Choroid plexus epithelial cell (primary cell): Measurements from ENCODE around the gene CREBL2.
"Not testable (repeated sequence)": the region's sequence is repeated elsewhere in the genome, so short reads cannot be mapped to it uniquely, and the experiment has no call there.

Source experiments
- DNase-seq: peaks from one replicate; pipeline ENCODE4 v3.0.0-alpha.2; 2010; ENCODE audit warnings: low read depth
- H3K4me3 ChIP-seq: 2 replicates; pipeline ENCODE4 v1.5.1; 2011; ENCODE audit warnings: low read depth, mild to moderate bottlenecking, control low read depth, low read length, moderate library complexity
- TF ChIP-seq, protein P1 (sequence below): conservative IDR thresholded peaks from 2 replicates; pipeline ENCODE4 v1.5.1; 2011; ENCODE audit warnings: low read depth, mild to moderate bottlenecking, control low read depth, inconsistent platforms, low read length, moderate library complexity

The CREBL2 gene

DNA sequence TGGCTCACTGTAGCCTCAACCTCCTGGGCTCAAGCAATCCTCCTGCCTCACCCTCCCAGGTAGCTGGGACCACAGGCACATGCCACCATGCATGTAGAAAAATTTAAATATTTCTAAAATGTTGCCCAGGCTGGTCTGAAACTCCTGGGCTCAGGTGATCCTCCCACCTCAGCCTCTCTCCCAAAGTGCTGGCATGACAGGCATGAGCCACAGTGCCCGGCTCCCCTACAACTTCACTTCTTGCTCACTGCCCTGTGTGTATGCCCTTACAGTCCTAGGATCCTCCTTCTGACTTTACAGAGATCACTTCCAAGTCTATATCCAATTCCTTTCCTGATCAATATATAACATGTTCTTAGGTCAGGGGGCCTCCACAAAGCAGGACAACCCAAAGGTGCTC, 23.8 kb upstream of the CREBL2 start:
- no peak overlapping the region for H3K4me3 ChIP-seq
- TF ChIP-seq, protein P1, sequence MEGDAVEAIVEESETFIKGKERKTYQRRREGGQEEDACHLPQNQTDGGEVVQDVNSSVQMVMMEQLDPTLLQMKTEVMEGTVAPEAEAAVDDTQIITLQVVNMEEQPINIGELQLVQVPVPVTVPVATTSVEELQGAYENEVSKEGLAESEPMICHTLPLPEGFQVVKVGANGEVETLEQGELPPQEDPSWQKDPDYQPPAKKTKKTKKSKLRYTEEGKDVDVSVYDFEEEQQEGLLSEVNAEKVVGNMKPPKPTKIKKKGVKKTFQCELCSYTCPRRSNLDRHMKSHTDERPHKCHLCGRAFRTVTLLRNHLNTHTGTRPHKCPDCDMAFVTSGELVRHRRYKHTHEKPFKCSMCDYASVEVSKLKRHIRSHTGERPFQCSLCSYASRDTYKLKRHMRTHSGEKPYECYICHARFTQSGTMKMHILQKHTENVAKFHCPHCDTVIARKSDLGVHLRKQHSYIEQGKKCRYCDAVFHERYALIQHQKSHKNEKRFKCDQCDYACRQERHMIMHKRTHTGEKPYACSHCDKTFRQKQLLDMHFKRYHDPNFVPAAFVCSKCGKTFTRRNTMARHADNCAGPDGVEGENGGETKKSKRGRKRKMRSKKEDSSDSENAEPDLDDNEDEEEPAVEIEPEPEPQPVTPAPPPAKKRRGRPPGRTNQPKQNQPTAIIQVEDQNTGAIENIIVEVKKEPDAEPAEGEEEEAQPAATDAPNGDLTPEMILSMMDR: no peak
- DNase-seq: no peak

DNA sequence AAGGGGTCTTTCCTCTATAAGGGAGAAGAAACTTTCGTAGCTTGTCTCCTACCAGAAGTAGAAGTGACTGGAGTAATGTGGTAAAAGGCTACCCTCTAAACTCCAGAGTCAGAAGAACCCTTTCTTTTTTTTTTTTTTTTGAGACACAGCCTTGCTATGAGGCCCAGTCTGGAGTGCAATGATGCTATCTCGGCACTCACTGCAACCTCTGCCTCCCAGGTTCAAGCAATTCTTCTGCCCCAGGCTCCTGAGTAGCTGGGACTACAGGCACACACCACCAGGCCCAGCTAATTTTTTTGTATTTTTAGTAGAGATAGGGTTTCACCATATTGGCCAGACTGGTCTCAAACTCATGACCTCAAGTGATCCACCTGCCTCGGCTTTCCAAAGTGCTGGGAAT, 23.2 kb upstream of the CREBL2 start:
- not testable (repeated sequence) for DNase-seq, H3K4me3 ChIP-seq

DNA sequence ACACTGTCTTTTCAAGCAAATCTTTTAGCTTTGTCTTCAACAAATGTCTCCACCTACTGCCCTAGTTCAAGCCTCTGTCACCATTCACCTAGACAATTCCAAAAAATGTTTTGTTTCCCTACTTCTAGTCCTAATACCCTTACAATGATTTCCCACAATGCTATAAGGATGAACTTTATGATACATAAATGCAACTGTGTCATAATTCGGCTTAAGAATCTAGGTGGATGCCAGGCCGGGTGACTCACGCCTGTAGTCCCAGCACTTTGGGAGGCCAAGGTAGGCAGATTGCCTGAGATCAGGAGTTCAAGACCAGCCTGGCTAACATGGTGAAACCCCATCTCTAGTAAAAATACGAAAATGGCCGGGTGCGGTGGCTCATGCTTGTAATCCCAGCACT, 20.7 kb upstream of the CREBL2 start:
- TF ChIP-seq, protein P1: no peak
- DNase-seq: no peak
- H3K4me3 ChIP-seq: no peak overlapping the region

DNA sequence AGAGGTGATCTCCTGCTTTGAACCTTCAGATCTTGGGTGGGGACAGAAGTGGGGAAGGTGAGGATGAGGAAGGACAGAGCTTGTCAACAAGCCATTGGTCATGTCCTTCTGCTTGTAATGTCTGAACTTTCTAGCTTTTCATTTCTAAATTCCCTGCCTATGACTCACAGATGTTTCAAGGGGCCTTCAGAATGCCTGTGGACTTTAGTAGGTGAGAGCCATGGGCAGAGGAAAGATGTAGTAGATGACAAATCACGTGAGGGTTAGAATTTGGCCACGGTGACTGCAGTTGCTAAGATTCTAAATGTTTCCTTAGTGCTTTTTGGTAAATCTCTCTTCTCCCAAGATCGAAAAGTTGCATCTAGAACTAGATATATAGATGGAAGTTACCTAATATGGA, 18.7 kb upstream of the CREBL2 start:
- peak; percentile 64 for DNase-seq
- TF ChIP-seq, protein P1: no peak
- no peak overlapping the region for H3K4me3 ChIP-seq

DNA sequence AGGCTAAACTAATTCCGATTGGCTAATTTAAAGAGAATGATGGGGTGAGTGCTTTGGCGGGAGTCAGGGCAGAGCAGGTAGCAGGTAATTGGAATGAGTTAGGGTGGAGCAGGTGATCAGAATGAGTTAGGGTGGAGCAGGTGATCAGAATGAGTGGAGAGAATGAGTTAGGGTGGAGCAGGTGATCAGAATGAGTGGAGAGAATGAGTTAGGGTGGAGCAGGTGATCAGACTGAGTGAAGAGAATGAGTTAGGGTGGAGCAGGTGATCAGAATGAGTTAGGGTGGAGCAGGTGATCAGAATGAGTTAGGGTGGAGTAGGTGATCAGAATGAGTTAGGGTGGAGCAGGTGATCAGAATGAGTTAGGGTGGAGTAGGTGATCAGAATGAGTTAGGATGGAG, 15.7 kb upstream of the CREBL2 start:
- not testable (repeated sequence) for DNase-seq, H3K4me3 ChIP-seq

DNA sequence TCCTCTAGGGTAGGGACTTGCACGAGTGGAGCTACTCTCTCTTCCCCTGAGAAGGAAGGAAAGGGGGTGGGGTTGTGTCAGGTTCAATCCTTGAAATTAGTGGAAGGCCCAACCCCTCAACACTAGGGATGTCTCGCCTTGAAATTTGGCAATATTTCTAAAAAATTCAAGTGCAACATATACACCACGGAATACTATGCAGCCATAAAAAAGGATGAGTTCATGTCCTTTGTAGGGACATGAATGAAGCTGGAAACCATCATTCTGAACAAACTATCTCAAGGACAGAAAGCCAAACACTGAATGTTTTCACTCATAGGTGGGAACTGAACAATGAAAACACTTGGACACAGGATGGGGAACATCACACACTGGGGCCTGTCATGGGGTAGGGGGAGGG, 15.1 kb upstream of the CREBL2 start:
- not testable (repeated sequence) for H3K4me3 ChIP-seq, DNase-seq

DNA sequence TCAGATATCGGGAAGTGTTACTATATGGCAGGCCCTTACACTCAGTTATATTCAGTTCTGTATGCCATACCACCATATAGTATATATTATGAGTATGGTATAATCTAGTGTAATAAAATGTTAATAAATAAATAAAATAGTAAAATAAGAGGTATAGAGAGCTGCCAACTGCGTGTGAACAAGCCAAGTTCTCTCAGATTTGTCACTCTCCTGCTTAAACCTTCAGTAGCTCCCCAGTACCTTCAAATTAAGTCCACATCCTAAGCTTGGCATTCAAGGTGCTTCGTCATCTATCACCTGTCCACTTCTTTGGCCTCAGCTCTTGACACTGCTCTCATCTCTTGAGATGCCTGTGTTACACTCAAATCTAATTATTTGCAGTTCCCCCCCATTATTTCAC, 12.8 kb upstream of the CREBL2 start:
- TF ChIP-seq, protein P1: no peak
- H3K4me3 ChIP-seq: no peak overlapping the region
- no peak for DNase-seq

DNA sequence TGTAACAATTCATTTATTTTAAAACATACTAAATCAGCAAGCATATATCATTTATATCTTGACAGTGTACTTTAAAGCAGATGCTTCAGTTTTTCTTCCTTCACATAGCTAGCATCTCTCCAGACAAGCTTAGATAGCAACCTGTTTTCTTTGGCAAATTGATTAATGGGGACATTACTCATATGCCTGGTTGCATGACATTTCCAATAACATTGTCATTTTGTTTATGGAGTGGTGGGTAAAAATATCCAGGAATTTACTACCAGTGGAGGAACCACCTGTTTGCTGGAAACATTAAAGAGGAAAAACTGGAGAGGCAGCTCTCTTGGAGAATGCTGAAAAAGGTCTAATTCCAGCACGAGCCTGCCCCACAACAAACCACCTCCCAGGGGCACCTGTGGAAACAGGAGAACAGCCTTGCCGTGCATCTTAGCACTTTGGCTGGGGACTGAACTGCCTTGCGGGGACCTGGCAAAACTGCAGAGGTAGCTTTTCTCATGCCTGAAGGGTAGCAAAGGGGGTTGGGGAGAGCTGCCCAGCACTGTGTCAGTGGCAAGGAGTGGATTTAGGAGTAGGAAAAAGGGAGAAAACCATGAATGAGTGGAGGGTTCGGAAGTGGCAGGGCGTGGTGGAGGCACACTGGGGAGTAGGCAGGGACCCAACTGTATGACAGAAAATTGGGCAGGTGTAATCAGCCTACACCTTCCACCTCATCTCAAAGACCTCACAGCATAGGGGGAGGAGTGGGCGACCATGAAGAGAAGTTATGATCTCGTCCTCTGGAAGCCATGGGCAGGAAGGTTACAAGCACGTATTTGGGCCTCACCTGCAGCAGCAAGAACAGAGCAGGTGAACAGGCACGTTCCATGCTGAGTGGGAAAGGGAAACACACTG, 11.7 kb upstream of the CREBL2 start:
- TF ChIP-seq, protein P1: no peak
- no peak overlapping the region for H3K4me3 ChIP-seq
- DNase-seq: no peak
